HG03103 (cell line): ENCODE data around the gene SSH2.

ENCODE experiments used
- ATAC-seq: cut with Tn5 transposase; IDR thresholded peaks from one replicate; pipeline ENCODE4 v1.9.1; 2021; ENCODE audit warnings: low read depth; ENCODE audit not compliant: unreplicated experiment

SSH2 gene

GRCh38 chr17:29617125-29617480, 312.9 kb downstream of the SSH2 start:
- ATAC-seq: peak; percentile 45

- ATAC-seq: no peak
Measured at GRCh38 chr17:29616300-29617048, 313.6 kb downstream of the SSH2 start.

GRCh38 chr17:29615492-29616299, 314.3 kb downstream of the SSH2 start:
- ATAC-seq: no peak

GRCh38 chr17:29615048-29615385, 315.0 kb downstream of the SSH2 start:
- ATAC-seq: no peak

GRCh38 chr17:29614349-29615047, 315.5 kb downstream of the SSH2 start:
- no peak for ATAC-seq

GRCh38 chr17:29613856-29614255, 316.2 kb downstream of the SSH2 start:
- ATAC-seq: no peak

GRCh38 chr17:29613352-29613837, 316.6 kb downstream of the SSH2 start:
- ATAC-seq: no peak

- no peak for ATAC-seq
Measured at GRCh38 chr17:29612404-29613280, 317.4 kb downstream of the SSH2 start.

- ATAC-seq: no peak
Measured at GRCh38 chr17:29612094-29612403, 318.0 kb downstream of the SSH2 start.

GRCh38 chr17:29611351-29612093, 318.5 kb downstream of the SSH2 start:
- no peak for ATAC-seq

- ATAC-seq: no peak
Measured at GRCh38 chr17:29610395-29610794, 319.6 kb downstream of the SSH2 start.

GRCh38 chr17:29608986-29609385, 321.0 kb downstream of the SSH2 start:
- no peak for ATAC-seq

GRCh38 chr17:29607557-29608195, 322.4 kb downstream of the SSH2 start:
- ATAC-seq: no peak

GRCh38 chr17:29603109-29603674, 326.8 kb downstream of the SSH2 start:
- ATAC-seq: no peak

GRCh38 chr17:29597361-29598172, 332.5 kb downstream of the SSH2 start:
- ATAC-seq: no peak

- no peak for ATAC-seq
Measured at GRCh38 chr17:29596811-29597210, 333.2 kb downstream of the SSH2 start.

GRCh38 chr17:29595943-29596774, 333.9 kb downstream of the SSH2 start:
- ATAC-seq: no peak
